HG02938 (cell line): ENCODE results near the gene SNW1.
"Not testable (repeated sequence)": the region's sequence is repeated elsewhere in the genome, so short reads cannot be mapped to it uniquely, and the experiment has no call there.

Source experiments
- ATAC-seq: cut with Tn5 transposase; IDR thresholded peaks from one replicate; pipeline ENCODE4 v1.9.1; 2021; ENCODE audit warnings: mild to moderate bottlenecking, moderate library complexity; ENCODE audit not compliant: unreplicated experiment

The SNW1 gene

GRCh38 chr14:77752266-77752665 is 8.7 kb downstream of the SNW1 start:
- no peak for ATAC-seq

GRCh38 chr14:77747425-77747824 is 13.5 kb downstream of the SNW1 start:
- ATAC-seq = not testable (repeated sequence)

- no peak for ATAC-seq
These were observed 14.8 kb downstream of the SNW1 start for GRCh38 chr14:77746064-77746702.

DNA sequence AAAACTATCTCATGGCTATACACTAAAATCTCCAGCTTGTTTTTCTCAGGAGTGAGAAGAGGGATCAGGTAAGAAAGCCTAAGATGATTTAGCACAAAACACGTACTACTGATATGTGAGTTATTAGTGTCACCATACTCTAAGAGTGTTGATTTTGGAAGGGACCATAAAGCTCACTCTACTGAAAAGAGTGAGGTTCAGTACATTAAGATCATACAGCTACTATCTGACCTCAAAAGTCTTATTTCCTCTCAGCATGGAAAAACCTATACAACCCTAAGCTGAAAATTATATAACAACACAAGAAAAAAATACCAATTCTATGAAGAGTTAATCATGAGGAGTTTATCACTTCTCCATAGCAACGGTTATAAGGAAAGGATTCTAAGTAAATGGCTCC is 19.5 kb downstream of the SNW1 start:
- ATAC-seq = no peak

GRCh38 chr14:77738559-77739250 is 22.3 kb downstream of the SNW1 start:
- no peak for ATAC-seq

DNA sequence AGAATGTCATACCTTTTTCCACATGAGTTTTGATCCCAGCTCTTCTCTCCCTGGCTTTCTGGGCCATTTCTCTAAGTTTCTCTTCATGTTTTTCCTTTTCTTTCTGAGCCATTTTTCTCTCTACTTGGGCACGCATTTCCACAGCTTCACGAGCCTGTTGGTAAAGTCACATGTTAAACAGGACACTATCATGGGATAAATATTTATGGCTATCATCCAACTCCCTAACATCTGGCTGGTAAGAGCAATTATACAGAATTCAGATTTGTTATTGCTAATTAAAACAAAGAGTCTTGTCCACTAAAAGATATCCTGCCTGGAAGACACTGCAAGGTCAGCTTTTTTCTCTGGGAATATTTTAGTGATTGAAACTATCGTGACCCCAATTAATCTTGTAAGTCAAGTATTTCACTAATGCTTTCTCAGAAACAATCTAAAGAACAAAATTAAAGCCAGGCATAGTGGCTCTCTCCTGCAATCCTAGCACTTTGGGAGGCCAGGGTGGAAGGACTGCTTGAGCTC is 29.9 kb downstream of the SNW1 start:
- no peak for ATAC-seq

- ATAC-seq = no peak
These were observed 38.7 kb downstream of the SNW1 start for GRCh38 chr14:77722301-77722700.

DNA sequence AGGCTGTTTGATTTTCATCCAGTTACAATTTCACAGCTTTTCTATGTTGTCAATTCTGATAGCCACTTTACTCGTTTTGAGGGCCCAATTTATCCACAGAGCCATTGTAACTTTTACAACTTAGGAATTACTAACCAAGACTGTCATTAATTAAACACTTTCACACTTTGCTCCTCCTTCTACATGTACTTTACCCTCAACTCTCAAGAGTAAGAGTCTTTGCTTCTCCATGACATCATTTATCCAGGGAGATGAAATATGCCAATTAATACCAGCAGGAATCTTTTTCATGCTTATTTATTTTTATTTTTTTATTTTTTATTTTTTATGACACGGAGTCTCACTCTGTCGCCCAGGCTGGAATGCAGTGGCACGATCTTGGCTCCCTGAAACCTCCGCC is 39.5 kb downstream of the SNW1 start:
- ATAC-seq = no peak

DNA sequence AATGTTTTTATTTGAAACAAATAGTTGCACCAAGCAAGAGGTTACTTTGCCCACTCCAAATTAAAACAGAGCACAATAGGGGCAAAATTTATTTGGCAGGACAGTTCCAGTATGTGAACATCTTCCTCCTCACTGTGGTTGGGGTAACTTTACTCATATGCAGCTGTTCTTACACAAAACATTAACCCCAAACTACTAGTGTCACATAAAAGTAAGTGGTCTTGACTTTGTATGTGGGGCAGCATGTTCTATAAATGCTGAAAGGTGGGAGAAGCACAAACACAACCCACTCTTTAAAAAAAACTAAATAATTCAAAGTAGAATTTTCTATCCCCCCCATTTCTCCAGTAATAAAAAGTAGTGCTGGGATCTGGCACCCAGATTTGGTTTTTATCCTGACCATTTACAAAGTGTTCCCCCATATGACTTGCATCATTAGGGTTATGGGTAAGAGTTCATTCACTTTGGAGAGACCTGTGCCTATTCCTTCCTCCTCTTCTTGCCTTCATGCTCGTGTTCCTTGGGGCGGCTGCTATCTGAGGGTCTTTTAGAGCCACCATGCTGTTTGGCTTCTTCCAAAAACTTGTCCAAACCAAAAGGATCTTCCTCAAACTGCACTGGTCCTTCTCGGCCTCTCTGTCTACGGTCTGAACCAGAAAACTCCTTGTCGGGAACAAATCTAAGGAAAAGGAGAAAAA is 43.2 kb downstream of the SNW1 start:
- ATAC-seq = no peak

- peak; percentile 51 for ATAC-seq
These were observed 46.0 kb downstream of the SNW1 start for GRCh38 chr14:77714926-77715325.

- no peak for ATAC-seq
These were observed 50.6 kb downstream of the SNW1 start for GRCh38 chr14:77710364-77710763.

DNA sequence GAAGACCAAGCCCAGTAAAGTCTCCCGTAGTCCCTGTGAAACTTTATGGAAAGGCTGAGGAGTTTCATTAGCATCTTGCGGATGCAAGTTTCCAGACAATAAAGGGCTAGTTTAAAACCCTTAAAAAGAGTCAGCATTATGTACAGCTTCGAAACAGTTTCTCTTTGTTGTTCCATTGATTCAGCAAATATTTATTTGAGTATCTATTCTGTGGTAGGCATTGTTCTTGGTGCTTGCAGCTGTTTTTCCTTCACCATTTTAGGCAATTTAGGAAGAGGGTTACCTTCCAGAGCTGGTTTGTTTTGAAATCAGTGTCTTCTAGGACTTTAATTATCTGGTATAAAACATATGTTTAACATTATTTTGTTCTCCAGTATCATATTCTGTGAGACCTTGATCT is 51.5 kb downstream of the SNW1 start:
- no peak for ATAC-seq

DNA sequence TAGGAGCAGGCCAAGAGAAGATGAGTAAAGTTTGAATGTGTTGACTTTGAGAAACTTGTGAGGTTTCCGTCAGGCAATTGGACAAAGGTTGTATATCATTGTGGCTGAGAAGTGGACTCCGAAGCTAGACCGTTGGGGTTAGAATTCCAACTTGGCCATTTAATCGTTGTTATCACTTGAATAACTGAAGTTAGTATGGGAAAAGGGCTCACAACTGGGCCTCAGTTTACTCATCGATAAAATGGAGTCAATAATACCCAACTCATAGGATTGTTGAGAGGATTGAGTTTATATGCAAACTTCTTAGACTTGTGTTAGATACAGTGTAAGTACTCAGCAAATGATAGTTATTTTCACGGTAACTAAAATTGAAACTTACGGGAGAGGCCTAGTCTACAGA is 52.2 kb downstream of the SNW1 start:
- ATAC-seq = no peak

GRCh38 chr14:77707724-77708408 is 53.1 kb downstream of the SNW1 start, which contains the start of the genes ALKBH1 and SLIRP:
Gene ALKBH1, minus strand, starts transcription at chr14:77708023. Its CDS starts 19 bp downstream, at chr14:77708004.
Gene SLIRP, plus strand, starts transcription at chr14:77708103. Its CDS starts 9 bp downstream, at chr14:77708112.
- peak; percentile 97 for ATAC-seq

DNA sequence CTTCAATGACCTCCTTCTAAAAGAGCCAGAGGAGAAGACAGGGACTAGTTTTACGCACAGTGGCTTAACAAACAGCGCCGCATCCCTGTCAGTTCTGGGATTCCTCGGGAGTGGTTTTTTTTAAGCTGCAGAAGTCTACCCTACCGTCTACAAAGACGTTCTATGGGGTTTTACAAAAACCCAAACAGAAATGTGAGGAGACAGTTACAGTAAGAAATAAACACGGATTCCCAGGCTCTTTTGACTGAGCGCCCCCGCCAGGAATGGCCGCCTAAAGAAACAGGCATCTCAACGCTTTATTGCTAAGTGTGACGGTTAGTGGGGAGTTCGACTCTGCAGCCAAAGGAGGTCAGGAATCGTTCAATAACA is 53.6 kb downstream of the SNW1 start:
- peak; percentile 27 for ATAC-seq

GRCh38 chr14:77691259-77691658 is 69.7 kb downstream of the SNW1 start:
- ATAC-seq = no peak

- no peak for ATAC-seq
These were observed 78.8 kb downstream of the SNW1 start for GRCh38 chr14:77682158-77682553.

DNA sequence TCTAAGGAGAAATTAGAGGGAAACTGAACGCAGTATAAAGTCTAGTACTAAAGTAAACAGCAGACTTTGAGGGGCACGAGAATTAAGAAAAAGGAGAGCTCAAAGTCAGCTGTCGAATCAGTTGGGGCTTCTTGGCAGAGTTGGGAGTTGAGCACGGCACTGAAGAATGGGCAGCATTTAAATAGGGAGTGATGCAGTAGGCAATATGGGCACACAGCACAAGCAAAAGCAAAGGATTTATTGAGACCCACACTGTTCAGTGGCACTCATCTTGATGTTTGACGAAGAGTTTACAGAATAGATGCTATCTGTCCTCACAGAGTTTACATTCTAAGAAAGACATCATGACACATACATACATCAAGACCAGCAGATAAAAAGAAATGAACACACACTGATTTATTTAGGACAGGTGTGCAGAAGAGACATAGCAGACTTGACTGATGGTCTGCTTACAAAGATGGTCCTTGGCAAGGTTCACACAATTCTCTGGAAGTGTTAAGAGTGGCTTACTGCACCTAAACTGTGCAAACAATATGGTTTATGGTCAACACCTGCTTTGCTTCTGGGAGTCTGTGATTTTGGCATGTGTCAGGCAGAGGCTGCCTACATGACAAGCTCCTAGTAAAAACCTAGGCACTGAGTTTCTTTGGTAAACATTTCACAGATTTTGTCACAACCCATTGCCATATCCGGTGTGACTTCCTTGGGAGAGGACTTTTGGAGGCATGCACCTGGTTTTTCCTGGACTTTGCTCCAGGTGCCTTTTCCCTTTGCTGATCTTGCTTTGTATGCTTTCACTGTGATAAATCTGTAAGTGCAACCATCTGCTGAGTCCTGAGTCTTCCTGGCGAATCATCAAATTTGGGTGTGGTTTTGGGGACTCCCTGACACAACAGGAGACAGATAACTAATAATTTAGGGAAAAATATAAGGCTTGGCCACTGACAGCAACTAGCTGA is 79.5 kb downstream of the SNW1 start:
- ATAC-seq = no peak

DNA sequence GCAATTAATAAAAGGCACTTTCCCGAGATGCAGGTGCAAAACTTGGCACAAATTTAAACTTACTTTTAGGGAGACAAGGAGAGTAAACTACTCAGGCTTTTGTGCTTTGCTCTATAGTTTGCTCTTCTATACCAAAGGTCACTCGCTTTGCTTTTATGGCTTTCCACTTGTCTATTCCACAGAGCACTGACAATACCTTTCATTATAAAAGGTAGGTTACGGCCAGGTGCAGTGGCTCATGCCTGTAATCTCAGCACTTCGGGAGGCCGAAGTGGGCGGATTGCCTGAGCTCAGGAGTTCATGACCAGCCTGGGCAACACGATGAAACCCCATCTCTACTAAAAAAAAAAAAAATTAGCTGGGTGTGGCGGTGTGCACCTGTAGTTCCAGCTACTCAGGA is 86.0 kb downstream of the SNW1 start:
- no peak for ATAC-seq

DNA sequence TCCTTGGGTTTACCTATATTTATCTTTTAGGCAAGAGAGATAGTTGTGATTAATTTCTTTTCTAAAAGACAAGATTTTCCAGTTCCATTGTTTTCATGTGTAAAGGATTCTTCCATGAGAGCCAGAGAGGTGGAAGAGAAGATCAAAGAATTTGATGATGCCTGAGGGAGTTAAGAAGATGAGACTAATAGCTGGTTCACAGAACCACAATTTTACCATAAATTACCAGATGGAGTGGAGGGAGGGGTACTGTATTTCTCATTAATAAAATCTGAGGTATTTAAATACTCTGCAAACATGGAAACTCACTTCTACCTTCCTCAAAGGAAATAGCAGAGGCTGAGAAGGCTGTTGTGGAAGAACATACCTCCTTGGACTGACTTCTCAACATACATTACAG is 87.8 kb downstream of the SNW1 start:
- ATAC-seq = no peak
